Fibroblast of mammary gland (primary cell): ENCODE data around the gene SPATA6L.
"Not testable (repeated sequence)": the region's sequence is repeated elsewhere in the genome, so short reads cannot be mapped to it uniquely, and the experiment has no call there.

Experiments used
- DNase-seq: peaks from one replicate; pipeline ENCODE4 v3.0.0-alpha.2; 2010; ENCODE audit warnings: low read depth
- H3K4me3 ChIP-seq: 2 replicates; pipeline ENCODE4 v1.5.1; 2011; ENCODE audit warnings: low read depth, mild to moderate bottlenecking, low read length, moderate library complexity; ENCODE audit not compliant: control insufficient read depth
- TF ChIP-seq, protein P1 (sequence below): conservative IDR thresholded peaks from 2 replicates; pipeline ENCODE4 v1.5.1; 2011; ENCODE audit warnings: low read depth, low read length, inconsistent platforms; ENCODE audit not compliant: control insufficient read depth, insufficient read depth

The SPATA6L gene

DNA sequence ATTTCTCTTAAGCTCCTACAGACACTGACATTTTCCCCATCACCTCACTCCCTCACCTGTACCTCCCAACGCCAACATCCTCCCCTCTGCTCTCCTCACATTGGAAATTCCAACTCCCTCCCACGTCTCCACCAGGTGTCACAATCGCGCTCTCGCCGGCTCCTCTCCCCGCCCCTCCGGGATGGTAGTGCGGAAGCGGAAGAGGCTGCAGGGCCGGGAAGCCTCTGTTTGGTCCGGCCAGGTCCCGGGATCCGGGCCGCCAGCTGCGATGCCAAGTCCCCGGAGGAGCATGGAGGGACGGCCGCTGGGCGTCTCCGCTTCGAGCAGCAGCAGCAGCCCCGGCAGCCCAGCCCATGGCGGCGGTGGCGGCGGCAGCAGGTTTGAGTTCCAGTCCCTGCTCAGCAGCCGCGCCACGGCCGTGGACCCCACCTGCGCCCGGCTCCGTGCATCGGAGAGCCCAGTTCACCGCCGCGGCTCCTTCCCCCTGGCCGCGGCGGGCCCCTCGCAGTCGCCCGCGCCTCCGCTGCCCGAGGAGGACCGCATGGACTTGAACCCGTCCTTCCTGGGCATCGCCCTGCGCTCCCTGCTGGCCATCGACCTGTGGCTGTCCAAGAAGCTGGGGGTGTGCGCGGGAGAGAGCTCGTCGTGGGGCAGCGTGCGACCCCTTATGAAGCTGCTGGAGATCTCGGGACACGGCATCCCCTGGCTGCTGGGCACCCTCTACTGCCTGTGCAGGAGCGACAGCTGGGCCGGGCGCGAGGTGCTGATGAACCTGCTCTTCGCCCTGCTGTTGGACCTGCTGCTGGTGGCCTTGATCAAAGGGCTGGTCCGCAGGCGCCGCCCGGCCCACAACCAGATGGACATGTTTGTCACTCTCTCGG is 3.9 kb downstream of the SPATA6L start, which contains the start of gene PLPP6:
TSS of gene PLPP6 (plus strand) at position 187 of the 881 bp plus-strand sequence. CDS start at position 269, 82 bp downstream.
- TF ChIP-seq, protein P1, sequence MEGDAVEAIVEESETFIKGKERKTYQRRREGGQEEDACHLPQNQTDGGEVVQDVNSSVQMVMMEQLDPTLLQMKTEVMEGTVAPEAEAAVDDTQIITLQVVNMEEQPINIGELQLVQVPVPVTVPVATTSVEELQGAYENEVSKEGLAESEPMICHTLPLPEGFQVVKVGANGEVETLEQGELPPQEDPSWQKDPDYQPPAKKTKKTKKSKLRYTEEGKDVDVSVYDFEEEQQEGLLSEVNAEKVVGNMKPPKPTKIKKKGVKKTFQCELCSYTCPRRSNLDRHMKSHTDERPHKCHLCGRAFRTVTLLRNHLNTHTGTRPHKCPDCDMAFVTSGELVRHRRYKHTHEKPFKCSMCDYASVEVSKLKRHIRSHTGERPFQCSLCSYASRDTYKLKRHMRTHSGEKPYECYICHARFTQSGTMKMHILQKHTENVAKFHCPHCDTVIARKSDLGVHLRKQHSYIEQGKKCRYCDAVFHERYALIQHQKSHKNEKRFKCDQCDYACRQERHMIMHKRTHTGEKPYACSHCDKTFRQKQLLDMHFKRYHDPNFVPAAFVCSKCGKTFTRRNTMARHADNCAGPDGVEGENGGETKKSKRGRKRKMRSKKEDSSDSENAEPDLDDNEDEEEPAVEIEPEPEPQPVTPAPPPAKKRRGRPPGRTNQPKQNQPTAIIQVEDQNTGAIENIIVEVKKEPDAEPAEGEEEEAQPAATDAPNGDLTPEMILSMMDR, result peak; percentile 51
- H3K4me3 ChIP-seq, result peak within 1 kb of the TSS; percentile 66
- DNase-seq, result peak; percentile 75

DNA sequence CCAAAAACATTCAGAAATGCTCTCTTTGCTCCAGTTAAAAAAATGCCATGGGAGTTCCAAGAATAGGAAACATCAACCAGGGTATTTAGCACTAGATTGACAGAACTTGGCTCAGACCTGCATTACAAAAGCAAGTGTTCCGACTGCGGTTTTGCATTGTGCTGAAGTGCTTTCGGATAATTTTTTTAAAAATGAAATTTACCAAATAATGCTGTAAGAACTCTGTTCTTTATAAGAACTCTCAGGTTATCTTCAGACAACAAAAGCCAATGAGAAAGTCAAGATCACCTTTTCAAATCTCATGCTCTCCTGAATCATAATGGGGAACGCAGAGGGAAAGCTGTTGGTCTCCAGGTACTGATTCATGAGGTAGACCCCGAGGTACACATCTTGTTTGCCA is 4.7 kb downstream of the SPATA6L start:
- TF ChIP-seq, protein P1, result no peak
- H3K4me3 ChIP-seq, result peak overlapping the region; percentile 66
- no peak for DNase-seq

DNA sequence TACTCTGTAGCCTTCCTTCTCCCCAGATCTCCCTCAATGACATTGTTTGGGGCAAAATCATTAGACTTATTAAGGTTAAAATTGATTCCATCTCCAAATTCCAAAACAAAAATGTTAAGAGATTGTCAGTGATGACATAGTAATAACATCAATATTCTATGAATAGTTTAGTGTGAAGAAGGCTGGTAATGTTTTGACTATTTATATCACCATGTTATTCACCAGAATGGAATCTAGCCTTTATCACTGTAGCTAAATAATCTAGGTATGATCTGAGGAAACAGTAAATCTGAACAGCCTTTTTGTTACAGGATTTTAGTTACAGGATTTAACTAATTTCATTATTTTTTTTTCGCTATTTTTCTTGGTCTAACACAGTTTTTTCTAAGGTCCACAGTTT is 5.1 kb downstream of the SPATA6L start:
- no peak for DNase-seq
- TF ChIP-seq, protein P1, result no peak
- H3K4me3 ChIP-seq, result no peak overlapping the region

DNA sequence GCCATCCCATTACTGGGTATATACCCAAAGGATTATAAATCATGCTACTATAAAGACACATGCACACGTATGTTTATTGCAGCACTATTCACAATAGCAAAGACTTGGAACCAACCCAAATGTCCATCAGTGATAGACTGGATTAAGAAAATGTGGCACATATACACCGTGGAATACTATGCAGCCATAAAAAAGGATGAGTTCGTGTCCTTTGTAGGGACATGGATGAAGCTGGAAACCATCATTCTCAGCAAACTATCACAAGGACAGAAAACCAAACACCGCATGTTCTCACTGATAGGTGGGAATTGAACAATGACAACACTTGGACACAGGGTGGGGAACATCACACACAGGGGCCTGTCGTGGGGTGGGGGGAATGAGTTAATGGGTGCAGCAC is 5.6 kb downstream of the SPATA6L start:
- H3K4me3 ChIP-seq, DNase-seq: not testable (repeated sequence)

DNA sequence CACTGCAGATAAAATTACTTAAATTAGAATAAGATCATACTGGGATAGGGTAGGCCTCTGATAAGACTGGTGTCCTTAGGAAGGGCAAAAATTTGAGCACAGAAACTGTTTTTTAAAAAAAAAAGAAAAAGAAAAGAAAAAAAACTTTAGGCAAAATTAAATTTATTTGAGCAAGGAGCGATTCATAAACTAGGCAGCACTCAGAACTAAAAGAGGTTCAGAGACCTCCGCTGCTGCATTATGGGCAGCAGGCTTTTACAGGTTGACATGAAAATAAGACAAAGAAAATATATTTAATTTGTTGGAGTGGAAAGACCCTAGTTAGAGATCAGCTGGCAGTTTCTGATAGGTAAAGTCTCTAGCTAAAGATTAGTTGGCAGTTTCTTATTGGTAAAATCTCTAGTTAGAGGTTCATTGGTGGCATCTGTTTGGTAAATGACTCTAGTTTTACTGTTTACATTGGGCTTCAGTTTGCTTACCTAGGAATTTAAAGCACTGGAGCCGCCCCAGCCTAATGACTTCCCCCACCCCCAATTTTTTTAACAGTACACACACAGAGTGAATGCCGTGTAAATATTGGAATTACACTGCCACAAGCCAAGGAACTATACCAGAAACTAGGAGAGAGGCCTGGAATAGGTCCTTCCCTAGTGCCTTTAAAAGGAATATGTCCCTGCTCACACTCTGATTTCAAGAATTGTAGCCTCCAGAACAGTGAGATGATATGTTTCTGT is 8.7 kb downstream of the SPATA6L start:
- TF ChIP-seq, protein P1, result no peak
- H3K4me3 ChIP-seq, result no peak overlapping the region
- DNase-seq, result no peak

DNA sequence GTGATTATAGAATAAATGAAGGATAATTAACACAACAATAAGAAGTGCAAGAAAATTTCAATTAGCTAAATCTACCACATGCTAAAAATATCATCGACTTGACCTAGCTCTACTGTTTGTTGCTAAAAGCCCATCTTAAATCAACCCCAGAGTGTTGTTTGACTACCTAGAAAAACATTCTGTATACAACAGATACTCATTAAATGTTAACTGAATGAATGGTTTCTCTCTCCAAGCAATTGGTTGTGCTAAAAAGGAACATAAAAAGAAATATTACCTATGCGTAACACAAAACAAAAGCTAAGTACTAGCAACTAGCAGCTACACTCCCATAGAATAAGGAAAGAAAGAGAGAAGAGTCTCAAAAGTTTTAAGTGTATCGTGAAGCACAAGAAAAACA is 9.7 kb downstream of the SPATA6L start:
- no peak for DNase-seq
- TF ChIP-seq, protein P1, result no peak
- H3K4me3 ChIP-seq, result no peak overlapping the region

DNA sequence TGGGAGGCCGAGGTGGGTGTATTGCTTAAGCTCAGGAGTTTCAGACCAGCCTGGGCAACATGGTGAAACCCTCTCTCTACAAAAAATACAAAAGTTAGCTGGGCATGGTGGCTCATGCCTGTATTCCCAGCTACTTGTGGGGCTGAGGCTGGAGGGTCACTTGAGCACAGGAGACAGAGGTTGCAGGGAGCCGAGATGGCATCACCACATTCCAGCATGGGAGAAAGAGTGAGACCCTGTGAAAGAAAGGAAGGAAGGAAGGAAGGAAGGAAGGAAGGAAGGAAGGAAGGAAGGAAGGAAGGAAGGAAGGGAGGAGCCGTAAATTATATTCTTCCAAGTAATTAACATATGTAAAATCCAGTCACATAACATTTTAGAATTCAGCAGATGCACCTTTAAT is 10.1 kb downstream of the SPATA6L start:
- not testable (repeated sequence) for DNase-seq, H3K4me3 ChIP-seq
